ENCODE results near the gene COL5A1. TPM values are rescaled to one million over a fixed set of nuclear protein-coding genes. Genes with fewer than 3 reads are reported as not detected.
"Not testable (repeated sequence)": the region's sequence is repeated elsewhere in the genome, so short reads cannot be mapped to it uniquely, and the experiment has no call there.

COL5A1 gene
- total RNA-seq, 1 donor from 2014 or later, result 87.7 TPM

- no peak overlapping the region for H3K4me3 ChIP-seq (ENCODE audit: low read depth, low read length)
- no peak for TF ChIP-seq CTCF (IDR thresholded peaks at IDR 0.05; ENCODE audit: insufficient read depth, low read length, poor library complexity, severe bottlenecking)
- no peak for DNase-seq (ENCODE audit: low read depth)
- no peaks in the 10 kb centered on the region for H3K27me3 ChIP-seq (ENCODE audit: control insufficient read depth, insufficient read depth, low read length)
- no peaks in the 10 kb centered on the region for H3K36me3 ChIP-seq (ENCODE audit: control insufficient read depth, insufficient read depth, low read length)
Observed at GRCh38 chr9:134710271-134710540, 68.6 kb downstream of the COL5A1 start.

- TF ChIP-seq CTCF (IDR thresholded peaks at IDR 0.05; ENCODE audit: insufficient read depth, low read length, poor library complexity, severe bottlenecking), result no peak
- H3K36me3 ChIP-seq (ENCODE audit: control insufficient read depth, insufficient read depth, low read length), result no peaks in the 10 kb centered on the region
- H3K4me3 ChIP-seq (ENCODE audit: low read depth, low read length), result no peak overlapping the region
- DNase-seq (ENCODE audit: low read depth), result no peak
- H3K27me3 ChIP-seq (ENCODE audit: control insufficient read depth, insufficient read depth, low read length), result no peaks in the 10 kb centered on the region
Observed at GRCh38 chr9:134710901-134711300, 69.3 kb downstream of the COL5A1 start.

- no peak for DNase-seq (ENCODE audit: low read depth)
- no peak for TF ChIP-seq CTCF (IDR thresholded peaks at IDR 0.05; ENCODE audit: insufficient read depth, low read length, poor library complexity, severe bottlenecking)
- H3K4me3 ChIP-seq (ENCODE audit: low read depth, low read length), result no peak overlapping the region
- no peaks in the 10 kb centered on the region for H3K27me3 ChIP-seq (ENCODE audit: control insufficient read depth, insufficient read depth, low read length)
- H3K36me3 ChIP-seq (ENCODE audit: control insufficient read depth, insufficient read depth, low read length), result no peaks in the 10 kb centered on the region
Observed at GRCh38 chr9:134712243-134712642, 70.6 kb downstream of the COL5A1 start.

GRCh38 chr9:134712926-134713325 lies 71.3 kb downstream of the COL5A1 start:
- no peak overlapping the region for H3K4me3 ChIP-seq (ENCODE audit: low read depth, low read length)
- H3K27me3 ChIP-seq (ENCODE audit: control insufficient read depth, insufficient read depth, low read length), result no peaks in the 10 kb centered on the region
- DNase-seq (ENCODE audit: low read depth), result no peak
- no peaks in the 10 kb centered on the region for H3K36me3 ChIP-seq (ENCODE audit: control insufficient read depth, insufficient read depth, low read length)
- TF ChIP-seq CTCF (IDR thresholded peaks at IDR 0.05; ENCODE audit: insufficient read depth, low read length, poor library complexity, severe bottlenecking), result no peak

- H3K27me3 ChIP-seq (ENCODE audit: control insufficient read depth, insufficient read depth, low read length); H3K36me3 ChIP-seq (ENCODE audit: control insufficient read depth, insufficient read depth, low read length); H3K4me3 ChIP-seq (ENCODE audit: low read depth, low read length); DNase-seq (ENCODE audit: low read depth): not testable (repeated sequence)
Observed at GRCh38 chr9:134715536-134715935, 73.9 kb downstream of the COL5A1 start.

GRCh38 chr9:134716067-134716466 lies 74.5 kb downstream of the COL5A1 start:
- no peak for TF ChIP-seq CTCF (IDR thresholded peaks at IDR 0.05; ENCODE audit: insufficient read depth, low read length, poor library complexity, severe bottlenecking)
- no peaks in the 10 kb centered on the region for H3K27me3 ChIP-seq (ENCODE audit: control insufficient read depth, insufficient read depth, low read length)
- H3K4me3 ChIP-seq (ENCODE audit: low read depth, low read length), result no peak overlapping the region
- H3K36me3 ChIP-seq (ENCODE audit: control insufficient read depth, insufficient read depth, low read length), result no peaks in the 10 kb centered on the region
- DNase-seq (ENCODE audit: low read depth), result no peak

Measured in kidney epithelial cell (primary cell).